ENCODE measurements around the gene TMEM171. TPM values are rescaled to one million over a fixed set of nuclear protein-coding genes. Genes with fewer than 3 reads are reported as not detected.

TMEM171 gene
- total RNA-seq, 3 donors from 2014 or later: 0.26 TPM; not detected in 2

DNA sequence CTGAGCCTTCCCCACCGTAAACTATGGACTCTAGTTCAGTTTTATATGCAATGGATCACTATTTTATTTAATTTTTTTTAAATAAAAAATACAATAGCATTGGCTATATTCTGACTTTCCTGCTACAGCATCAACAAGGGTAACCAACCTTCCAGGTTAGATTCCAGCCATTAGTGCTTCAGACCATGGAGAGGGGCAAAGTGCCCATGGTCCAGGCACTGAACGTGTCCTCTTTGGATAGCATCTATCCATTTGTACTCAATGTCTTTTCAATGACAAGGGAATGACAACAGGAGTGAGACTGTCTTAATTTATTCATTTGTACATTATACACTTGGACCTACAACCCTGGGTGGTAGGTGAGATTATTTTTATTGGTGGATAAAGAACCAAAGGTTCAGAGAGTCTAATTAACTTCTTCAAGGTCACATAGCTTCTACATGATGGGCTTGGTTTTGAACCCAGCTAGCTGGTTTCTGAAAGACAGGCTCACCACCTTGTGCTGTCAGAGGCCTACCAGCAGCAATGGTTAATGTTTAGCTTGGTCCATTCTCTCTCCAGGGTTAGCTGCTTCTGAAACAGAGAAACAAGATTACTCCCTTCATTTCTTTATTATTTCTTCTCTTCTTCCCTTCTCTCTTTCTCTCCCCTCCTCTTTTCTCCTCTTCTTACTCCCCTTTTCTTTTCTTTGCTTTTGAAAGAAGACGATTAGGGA lies 11.5 kb downstream of the TMEM171 start:
- Mint-ChIP-seq H3K27me3 (ENCODE audit: low read depth) (peaks cover 52% of the 10 kb centered on the region), H3K4me1 (ENCODE audit: low read depth) (no peaks in the 10 kb centered on the region), H3K9me3 (no peaks in the 10 kb centered on the region), H3K36me3 (ENCODE audit: insufficient read depth) (no peaks in the 10 kb centered on the region), H3K4me3 (no peak overlapping the region)
- no peak for DNase-seq
- no peak for ATAC-seq

DNA sequence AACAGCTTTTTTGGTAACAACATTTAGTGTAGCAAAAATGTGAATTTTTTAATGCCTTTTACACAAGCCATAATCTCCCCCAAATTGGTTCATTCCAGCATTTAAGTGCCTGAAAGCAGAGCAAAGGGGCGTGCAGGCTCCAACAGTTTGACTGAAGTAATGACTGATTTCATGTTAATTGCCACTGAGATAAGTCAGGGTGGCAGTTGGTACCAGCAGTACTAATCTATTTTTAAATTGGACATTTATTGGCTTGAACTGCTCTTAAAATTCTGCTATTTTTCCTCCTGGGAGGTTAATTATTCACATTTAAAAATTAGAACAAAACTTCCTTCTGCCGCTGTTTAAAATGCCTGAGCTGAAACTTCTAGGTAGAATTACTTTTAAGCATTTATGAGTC lies 12.4 kb downstream of the TMEM171 start:
- H3K27me3 Mint-ChIP-seq (ENCODE audit: low read depth): peaks cover 59% of the 10 kb centered on the region
- no peaks in the 10 kb centered on the region for H3K9me3 Mint-ChIP-seq
- no peaks in the 10 kb centered on the region for H3K4me1 Mint-ChIP-seq (ENCODE audit: low read depth)
- DNase-seq (no peak), ATAC-seq (no peak)
- no peak overlapping the region for H3K4me3 Mint-ChIP-seq
- no peaks in the 10 kb centered on the region for H3K36me3 Mint-ChIP-seq (ENCODE audit: insufficient read depth)

DNA sequence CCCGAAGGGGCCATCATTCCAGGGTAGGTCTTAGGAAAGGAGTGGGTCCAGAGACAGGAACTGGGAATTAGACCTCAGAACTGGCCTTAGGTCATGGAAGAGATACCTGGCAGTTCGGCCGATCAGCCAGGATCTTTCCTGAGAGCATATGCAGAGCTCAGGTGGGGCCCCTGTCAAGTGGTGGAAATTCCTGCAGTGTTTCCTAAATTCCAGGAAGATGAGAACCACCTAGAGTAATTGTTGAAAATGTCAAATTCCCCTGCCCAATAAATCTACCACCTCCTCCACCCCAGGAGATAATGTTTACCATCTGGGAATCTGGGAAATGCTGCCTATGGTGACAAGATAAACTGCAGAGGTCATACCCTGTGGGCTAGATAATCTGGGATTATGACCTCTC lies 14.6 kb downstream of the TMEM171 start:
- H3K4me1 Mint-ChIP-seq (ENCODE audit: low read depth): no peaks in the 10 kb centered on the region
- no peak overlapping the region for H3K4me3 Mint-ChIP-seq
- DNase-seq (no peak), ATAC-seq (no peak)
- no peaks in the 10 kb centered on the region for H3K36me3 Mint-ChIP-seq (ENCODE audit: insufficient read depth)
- no peaks in the 10 kb centered on the region for H3K9me3 Mint-ChIP-seq
- H3K27me3 Mint-ChIP-seq (ENCODE audit: low read depth): peaks cover 54% of the 10 kb centered on the region

DNA sequence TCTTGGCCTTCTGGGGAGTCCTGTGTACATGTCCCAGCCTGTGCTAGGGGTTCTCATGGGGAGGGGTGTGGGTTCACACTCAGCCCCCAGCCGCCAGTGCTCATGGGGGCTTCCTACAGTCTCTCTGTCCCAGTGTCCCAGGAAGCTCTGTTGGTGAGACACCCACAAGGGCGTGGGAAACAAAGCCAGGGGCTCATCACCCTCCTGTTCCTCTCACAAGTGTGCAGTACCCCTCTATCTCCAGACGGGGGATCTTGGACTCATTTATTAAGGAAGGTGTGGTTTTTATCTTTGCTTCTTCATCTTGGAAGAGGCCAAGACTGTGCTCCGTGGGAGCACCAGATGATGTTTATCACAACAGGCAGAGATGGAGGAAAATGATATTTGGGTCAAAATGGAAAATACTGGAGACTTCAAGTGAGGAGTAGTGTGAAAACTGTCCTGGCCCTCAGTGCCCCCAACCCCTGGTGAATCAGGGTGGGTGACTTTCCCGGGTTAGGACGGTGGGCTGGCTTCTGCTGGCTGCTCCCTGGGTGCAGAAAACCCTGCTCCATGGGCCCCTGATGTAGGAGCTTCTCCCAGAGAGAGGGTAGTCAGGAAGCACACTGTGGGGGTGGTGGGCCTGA lies 15.2 kb downstream of the TMEM171 start:
- no peak overlapping the region for H3K4me3 Mint-ChIP-seq
- H3K36me3 Mint-ChIP-seq (ENCODE audit: insufficient read depth): no peaks in the 10 kb centered on the region
- DNase-seq: no peak
- peaks cover 50% of the 10 kb centered on the region for H3K27me3 Mint-ChIP-seq (ENCODE audit: low read depth)
- no peaks in the 10 kb centered on the region for H3K9me3 Mint-ChIP-seq
- peak in 1 of 2 donors; percentile 77 for ATAC-seq
- no peaks in the 10 kb centered on the region for H3K4me1 Mint-ChIP-seq (ENCODE audit: low read depth)

- ATAC-seq (no peak), DNase-seq (no peak)
- Mint-ChIP-seq H3K36me3 (ENCODE audit: insufficient read depth) (no peaks in the 10 kb centered on the region), H3K27me3 (ENCODE audit: low read depth) (peaks cover 51% of the 10 kb centered on the region), H3K4me3 (no peak overlapping the region), H3K9me3 (no peaks in the 10 kb centered on the region), H3K4me1 (ENCODE audit: low read depth) (no peaks in the 10 kb centered on the region)
These were observed 15.7 kb downstream of the TMEM171 start for GRCh38 chr5:73136055-73136562.

- H3K4me1 Mint-ChIP-seq (ENCODE audit: low read depth): no peaks in the 10 kb centered on the region
- peaks cover 60% of the 10 kb centered on the region for H3K27me3 Mint-ChIP-seq (ENCODE audit: low read depth)
- no peaks in the 10 kb centered on the region for H3K9me3 Mint-ChIP-seq
- H3K4me3 Mint-ChIP-seq: no peak overlapping the region
- DNase-seq: no peak
- no peaks in the 10 kb centered on the region for H3K36me3 Mint-ChIP-seq (ENCODE audit: insufficient read depth)
- no peak for ATAC-seq
These were observed 17.5 kb downstream of the TMEM171 start for GRCh38 chr5:73137563-73138530.

- no peak overlapping the region for H3K4me3 Mint-ChIP-seq
- no peak for ATAC-seq
- no peaks in the 10 kb centered on the region for H3K36me3 Mint-ChIP-seq (ENCODE audit: insufficient read depth)
- no peaks in the 10 kb centered on the region for H3K4me1 Mint-ChIP-seq (ENCODE audit: low read depth)
- H3K9me3 Mint-ChIP-seq: no peaks in the 10 kb centered on the region
- H3K27me3 Mint-ChIP-seq (ENCODE audit: low read depth): peaks cover 67% of the 10 kb centered on the region
- DNase-seq: no peak
These were observed 19.1 kb downstream of the TMEM171 start for GRCh38 chr5:73139485-73139884.

- Mint-ChIP-seq H3K27me3 (ENCODE audit: low read depth) (peaks cover 61% of the 10 kb centered on the region), H3K4me1 (ENCODE audit: low read depth) (no peaks in the 10 kb centered on the region), H3K36me3 (ENCODE audit: insufficient read depth) (no peaks in the 10 kb centered on the region), H3K9me3 (no peaks in the 10 kb centered on the region), H3K4me3 (no peak overlapping the region)
- no peak for DNase-seq
- no peak for ATAC-seq
These were observed 20.4 kb downstream of the TMEM171 start for GRCh38 chr5:73140801-73141200.

GRCh38 chr5:73142035-73142434 lies 21.7 kb downstream of the TMEM171 start:
- ATAC-seq: no peak
- no peak overlapping the region for H3K4me3 Mint-ChIP-seq
- no peaks in the 10 kb centered on the region for H3K36me3 Mint-ChIP-seq (ENCODE audit: insufficient read depth)
- H3K9me3 Mint-ChIP-seq: no peaks in the 10 kb centered on the region
- no peak for DNase-seq
- H3K27me3 Mint-ChIP-seq (ENCODE audit: low read depth): peaks cover 60% of the 10 kb centered on the region
- no peaks in the 10 kb centered on the region for H3K4me1 Mint-ChIP-seq (ENCODE audit: low read depth)

DNA sequence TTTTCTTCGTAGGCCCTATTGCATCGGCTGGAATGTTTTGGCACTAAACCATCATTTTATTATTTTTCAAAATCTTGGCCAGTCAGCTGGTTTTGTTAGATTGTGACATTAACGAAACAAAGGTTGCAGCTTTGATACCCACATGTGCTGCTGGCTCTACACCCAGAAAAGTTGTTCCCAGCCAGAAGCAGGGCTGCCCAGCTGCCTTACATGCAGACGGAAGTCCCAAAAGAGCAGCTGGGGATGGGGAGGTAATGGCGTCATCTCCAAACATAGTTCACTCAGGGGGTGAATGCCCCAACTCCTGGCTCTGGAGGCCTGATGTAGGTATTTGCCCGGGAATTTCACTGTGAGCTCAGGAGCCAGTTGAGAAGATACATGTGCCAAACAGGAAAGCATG lies 23.3 kb downstream of the TMEM171 start:
- no peak for DNase-seq
- no peaks in the 10 kb centered on the region for H3K9me3 Mint-ChIP-seq
- H3K27me3 Mint-ChIP-seq (ENCODE audit: low read depth): peaks cover 56% of the 10 kb centered on the region
- H3K4me3 Mint-ChIP-seq: no peak overlapping the region
- H3K36me3 Mint-ChIP-seq (ENCODE audit: insufficient read depth): no peaks in the 10 kb centered on the region
- no peak for ATAC-seq
- no peaks in the 10 kb centered on the region for H3K4me1 Mint-ChIP-seq (ENCODE audit: low read depth)

DNA sequence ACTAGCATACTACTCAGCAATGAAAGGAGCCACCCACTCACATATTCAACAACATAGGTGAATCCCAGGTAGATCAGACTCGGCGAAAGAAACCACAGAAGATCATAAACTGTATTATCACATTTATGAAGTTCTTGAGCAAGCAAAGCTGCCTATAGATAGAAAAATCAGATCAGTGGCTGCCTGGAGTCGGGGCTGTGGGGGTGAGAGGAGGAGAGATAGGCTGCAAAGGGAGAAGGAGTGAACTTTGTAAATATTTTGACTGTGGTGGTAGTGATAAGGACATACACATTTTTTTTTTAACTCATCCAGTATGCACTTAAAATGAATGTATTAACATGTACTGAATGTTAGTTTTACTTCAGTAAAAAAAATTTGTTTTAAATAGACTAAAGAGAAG lies 29.2 kb downstream of the TMEM171 start:
- no peak for DNase-seq
- peaks cover 60% of the 10 kb centered on the region for H3K27me3 Mint-ChIP-seq (ENCODE audit: low read depth)
- no peaks in the 10 kb centered on the region for H3K9me3 Mint-ChIP-seq
- ATAC-seq: no peak
- no peaks in the 10 kb centered on the region for H3K36me3 Mint-ChIP-seq (ENCODE audit: insufficient read depth)
- no peak overlapping the region for H3K4me3 Mint-ChIP-seq
- H3K4me1 Mint-ChIP-seq (ENCODE audit: low read depth): no peaks in the 10 kb centered on the region

DNA sequence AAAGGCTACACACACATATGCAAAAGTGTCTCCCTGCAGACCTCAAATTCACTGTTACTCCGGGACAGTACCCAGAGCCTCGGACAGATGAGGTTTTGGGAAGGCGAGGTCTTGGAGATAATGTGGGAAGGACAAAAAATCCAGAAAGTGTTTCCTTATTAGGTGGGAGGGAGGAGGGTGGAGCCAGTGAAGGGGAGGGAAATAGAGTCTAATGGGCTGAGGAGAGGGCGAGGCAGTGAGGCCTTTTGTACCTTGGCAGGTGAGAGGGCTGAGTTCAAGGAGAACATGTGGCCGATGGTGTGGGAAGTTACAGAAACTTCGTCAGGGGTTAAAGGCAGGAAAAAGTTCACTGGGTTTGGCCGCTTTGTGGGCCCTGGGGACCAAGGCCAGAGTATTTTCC lies 30.5 kb downstream of the TMEM171 start:
- Mint-ChIP-seq H3K4me3 (no peak overlapping the region), H3K4me1 (ENCODE audit: low read depth) (no peaks in the 10 kb centered on the region), H3K9me3 (no peaks in the 10 kb centered on the region), H3K27me3 (ENCODE audit: low read depth) (peaks cover 66% of the 10 kb centered on the region), H3K36me3 (ENCODE audit: insufficient read depth) (no peaks in the 10 kb centered on the region)
- ATAC-seq: no peak
- DNase-seq: no peak

- Mint-ChIP-seq H3K9me3 (no peaks in the 10 kb centered on the region), H3K4me3 (no peak overlapping the region), H3K27me3 (ENCODE audit: low read depth) (peaks cover 66% of the 10 kb centered on the region), H3K36me3 (ENCODE audit: insufficient read depth) (no peaks in the 10 kb centered on the region), H3K4me1 (ENCODE audit: low read depth) (no peaks in the 10 kb centered on the region)
- no peak for ATAC-seq
- DNase-seq: no peak
These were observed 31.5 kb downstream of the TMEM171 start for GRCh38 chr5:73151766-73152410.

Data from activated T-cell treated with anti-CD3 and anti-CD28 coated beads, Interleukin-2, amount 50 U/mL, for 4 hours (primary cell).